ENCODE data around the gene KRT77.
A peak's percentile ranks its signal among the peaks of the same experiment; 100 is the strongest.

The KRT77 gene

DNA sequence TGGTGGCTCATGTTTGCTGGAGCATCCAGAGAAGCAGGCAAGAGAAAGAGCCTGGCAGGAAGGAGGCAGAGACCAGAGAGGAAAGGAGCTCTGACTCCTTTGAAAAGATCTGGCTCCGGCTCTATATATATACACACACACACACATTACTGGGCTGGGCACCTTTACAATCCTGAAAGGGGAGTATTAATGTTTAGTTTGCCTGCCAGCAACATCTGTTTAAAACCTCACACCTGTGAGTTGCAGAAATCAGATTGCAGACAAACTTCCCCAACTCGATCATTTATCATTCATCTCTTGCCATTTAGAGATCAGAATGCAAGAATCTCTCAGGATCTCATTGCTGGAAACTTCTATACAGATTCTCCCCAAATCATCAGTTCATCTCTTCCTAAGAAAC lies at the start of gene KRT77:
Gene KRT77 (minus strand): TSS at position 101 of the 400 bp plus-strand sequence. CDS start 90 bp downstream, at position 11.
- no peak for DNase-seq

DNA sequence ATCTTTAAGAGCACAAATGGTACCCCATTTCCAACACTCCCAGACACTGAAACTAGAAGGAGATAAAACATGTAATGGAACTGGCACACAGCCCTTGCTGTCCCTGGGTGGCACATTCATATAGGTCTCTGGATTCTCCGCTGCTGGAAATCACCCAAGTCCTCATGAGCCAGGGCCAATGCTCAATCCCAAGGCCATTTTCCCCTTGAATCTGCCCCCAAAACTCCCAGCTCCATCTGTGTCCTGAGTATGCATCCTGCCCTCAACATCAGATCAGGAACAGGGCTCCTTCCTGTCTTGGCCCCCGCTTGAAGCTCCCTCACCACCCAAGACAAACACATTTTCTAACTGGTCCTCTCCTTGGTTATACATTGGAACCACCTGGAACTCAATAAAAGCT lies 49.2 kb upstream of the KRT77 start:
- DNase-seq = no peak

DNA sequence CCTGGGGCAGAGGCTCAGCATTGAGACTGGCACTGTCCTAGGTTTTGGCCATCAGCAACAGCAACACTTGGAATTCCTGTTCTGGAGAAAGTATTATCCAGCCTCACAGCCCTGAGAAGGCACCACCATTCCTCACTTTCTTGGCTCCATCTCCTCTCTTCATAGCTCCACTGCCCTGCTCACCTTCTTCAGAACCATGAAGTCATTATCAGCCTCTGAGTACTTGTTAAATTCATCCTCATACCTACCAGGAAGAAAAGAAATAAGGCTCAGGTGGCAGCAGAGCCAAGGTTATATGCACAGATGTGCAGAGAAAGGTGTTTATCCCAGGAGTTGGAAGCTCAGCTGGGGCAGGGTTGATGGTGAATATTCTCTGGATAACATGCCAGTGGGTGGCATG lies 48.5 kb upstream of the KRT77 start:
- DNase-seq = no peak

- DNase-seq = peak; percentile 3
These were observed 47.2 kb upstream of the KRT77 start for GRCh38 chr12:52750532-52750931.

DNA sequence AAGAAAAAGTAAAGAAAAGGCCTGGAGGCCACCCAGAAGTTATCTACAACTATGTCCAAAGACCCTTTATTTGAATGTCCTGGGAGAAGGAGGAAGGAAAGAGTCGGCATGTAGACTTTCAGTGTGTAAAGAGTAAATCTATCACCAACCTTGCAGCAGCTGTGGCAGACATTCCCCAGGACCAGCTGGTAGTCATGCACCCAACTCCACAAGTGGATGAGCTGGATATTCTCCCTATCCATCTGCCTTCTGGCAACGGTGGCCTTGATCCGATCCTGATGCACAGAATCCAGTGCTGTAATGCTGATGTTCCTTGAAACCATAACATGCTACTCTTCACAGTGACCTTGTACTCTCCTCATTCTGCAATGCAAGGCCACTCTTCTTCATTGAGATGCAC lies 46.5 kb upstream of the KRT77 start:
- DNase-seq = no peak

DNA sequence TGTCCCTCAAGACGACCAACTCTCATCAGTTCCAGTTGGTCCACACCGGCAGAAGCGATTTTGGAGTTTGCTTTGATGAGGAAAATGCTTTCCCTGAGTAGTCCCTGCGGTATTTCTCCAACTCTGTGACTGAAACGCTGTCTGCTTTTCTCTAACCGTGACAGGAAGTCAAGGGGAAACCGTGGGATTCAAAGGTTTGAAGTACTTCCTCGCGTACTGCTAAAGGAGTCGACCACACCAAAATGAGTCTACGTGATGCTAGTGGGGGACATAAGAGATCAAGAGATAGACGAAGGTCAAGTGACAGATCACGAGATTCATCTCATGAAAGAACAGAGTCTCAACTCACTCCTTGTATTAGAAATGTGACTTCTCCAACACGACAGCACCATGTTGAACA lies 45.3 kb upstream of the KRT77 start:
- DNase-seq = no peak

- DNase-seq = no peak
These were observed 42.2 kb upstream of the KRT77 start for GRCh38 chr12:52745554-52745953.

GRCh38 chr12:52744493-52745156 lies 41.3 kb upstream of the KRT77 start:
- no peak for DNase-seq

- no peak for DNase-seq
These were observed 39.6 kb upstream of the KRT77 start for GRCh38 chr12:52742822-52743457.

GRCh38 chr12:52742196-52742580 lies 38.9 kb upstream of the KRT77 start:
- DNase-seq = no peak

DNA sequence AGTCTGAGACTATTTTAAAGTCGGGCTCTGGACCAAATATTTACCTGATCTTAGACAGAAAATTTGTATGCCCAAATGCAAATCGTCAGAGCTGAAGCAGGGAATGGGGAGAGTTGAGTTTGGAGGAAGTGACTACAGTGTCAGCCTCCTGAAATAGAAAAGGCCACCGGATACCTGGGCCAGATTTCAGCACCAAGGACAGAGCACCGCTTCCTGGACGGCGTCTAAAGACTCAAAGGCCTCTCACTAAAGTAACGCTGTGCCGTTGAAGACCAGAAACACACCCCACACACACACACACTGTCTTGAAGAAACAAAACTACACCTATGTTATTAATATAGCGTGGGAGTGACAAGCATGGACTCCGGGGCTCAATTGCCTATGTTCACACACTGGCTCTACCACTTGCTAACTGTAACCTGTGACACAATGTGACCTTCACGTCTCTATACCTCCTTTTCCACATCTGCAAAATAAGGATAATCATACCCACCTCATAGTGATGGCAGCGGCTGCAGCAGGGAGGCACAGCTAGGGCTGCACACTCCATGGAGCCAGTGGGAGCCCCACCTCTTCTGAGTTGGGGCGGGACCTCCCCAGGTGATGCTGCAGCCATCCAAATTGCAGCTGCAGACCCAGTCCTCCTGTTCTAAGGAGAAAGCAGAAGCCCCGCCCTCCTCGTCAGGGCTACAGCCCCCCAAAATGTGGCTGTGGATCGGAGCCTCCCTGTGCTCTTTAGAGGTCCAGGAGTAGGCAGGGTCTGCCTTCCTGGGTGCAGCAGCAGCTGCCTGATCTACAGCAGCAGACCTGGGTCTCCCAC lies 38.3 kb upstream of the KRT77 start:
- peak; percentile 87 for DNase-seq

DNA sequence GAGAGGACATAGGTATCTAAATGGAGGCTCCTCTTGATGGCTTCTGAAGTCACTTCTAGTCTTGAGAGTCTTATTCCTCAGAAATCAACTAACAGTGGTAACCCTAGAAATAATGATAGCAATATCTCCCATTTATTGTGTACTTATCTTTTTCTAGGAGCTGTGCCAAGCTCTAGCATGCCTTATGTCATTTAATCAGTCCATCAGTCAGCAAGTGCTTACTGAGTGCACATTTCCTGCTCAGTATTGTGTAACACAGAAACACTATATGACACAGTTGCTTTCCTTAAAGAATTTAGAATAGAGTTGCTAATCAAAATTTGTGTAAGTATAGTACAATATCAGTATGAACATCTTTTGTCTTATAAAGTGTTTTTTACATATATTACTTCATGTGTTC lies 37.3 kb upstream of the KRT77 start:
- peak; percentile 56 for DNase-seq

GRCh38 chr12:52739963-52740362 lies 36.6 kb upstream of the KRT77 start:
- no peak for DNase-seq

GRCh38 chr12:52735816-52736632 lies 32.7 kb upstream of the KRT77 start:
- DNase-seq = no peak

GRCh38 chr12:52735106-52735505 lies 31.8 kb upstream of the KRT77 start:
- DNase-seq = no peak

- DNase-seq = no peak
These were observed 27.5 kb upstream of the KRT77 start for GRCh38 chr12:52730793-52731192.

DNA sequence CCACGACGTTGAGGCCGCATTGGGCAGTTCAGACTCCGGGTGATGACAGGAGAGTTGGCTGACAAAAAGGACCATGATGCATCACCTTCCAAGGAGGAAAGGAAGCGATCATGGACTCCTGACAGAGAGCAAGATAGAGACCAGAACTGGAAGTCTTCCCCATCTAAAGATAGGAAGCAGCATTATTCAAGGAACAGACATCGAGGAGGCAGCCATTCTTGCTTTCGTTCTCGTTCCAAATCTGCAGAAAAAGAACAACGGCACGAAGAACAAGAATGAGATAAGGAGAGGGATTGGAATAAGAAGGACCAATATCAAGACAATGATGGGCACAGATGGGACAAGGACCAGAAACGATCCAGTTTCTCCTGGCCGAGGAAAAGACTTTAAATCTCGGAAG lies 27.1 kb upstream of the KRT77 start:
- no peak for DNase-seq

DNA sequence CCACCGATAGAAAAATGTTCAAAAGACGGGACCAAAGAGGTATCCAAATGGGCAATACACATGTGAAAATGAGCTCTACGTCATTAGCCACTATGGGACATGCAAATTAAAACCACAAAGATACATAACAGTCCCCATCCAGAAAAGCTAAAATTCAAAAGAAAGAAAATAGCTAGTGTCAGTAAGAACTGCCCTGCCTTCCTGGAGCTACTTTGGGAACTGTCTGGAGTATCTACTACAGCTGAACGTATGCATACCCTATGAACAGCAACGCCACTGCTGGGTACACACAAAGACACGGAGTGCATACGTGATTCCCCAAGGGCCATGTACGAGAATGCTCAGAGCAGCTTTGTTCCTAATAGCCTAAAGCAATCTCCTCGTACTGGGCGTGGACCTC lies 25.8 kb upstream of the KRT77 start:
- DNase-seq = no peak

DNA sequence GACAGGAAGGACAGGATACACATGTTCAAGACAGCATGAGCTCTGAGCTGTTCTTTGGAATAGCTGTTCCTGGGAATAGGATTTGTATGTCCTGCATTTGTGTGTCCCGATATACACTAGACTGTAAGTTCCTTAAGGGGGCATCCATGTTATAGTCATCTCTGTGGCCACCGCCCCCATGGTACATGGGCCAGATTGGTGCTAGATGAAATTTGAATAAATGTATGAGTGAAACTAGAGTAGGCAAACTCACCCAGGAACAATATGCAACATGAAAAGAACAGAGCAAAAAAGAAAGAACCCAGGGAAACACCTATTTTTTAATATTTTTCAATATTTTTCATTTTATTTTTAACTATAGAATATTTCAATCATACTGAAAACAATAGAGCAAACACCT lies 25.1 kb upstream of the KRT77 start:
- DNase-seq = no peak

DNA sequence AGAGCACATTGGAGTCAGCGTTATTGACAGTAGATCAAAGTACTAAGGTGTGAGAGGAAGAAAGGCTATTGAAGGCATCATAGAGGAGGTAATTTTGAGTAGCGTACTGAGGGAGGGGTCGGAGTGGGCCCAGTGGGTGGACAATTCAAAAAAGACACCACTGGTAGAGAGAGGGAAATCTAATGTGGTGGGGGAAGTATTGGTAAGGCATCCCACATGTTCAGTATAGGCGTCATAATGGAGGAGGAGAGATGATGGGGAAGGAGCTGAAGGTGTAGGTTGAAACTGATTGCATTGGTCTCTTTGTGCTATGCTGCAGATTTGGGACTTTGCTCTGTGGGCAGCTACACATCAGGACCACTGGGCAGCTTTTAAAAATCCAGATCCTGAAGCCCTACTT lies 23.7 kb upstream of the KRT77 start:
- no peak for DNase-seq

GRCh38 chr12:52726451-52726850 lies 23.1 kb upstream of the KRT77 start:
- DNase-seq = no peak

- no peak for DNase-seq
These were observed 21.1 kb upstream of the KRT77 start for GRCh38 chr12:52724384-52724783.

DNA sequence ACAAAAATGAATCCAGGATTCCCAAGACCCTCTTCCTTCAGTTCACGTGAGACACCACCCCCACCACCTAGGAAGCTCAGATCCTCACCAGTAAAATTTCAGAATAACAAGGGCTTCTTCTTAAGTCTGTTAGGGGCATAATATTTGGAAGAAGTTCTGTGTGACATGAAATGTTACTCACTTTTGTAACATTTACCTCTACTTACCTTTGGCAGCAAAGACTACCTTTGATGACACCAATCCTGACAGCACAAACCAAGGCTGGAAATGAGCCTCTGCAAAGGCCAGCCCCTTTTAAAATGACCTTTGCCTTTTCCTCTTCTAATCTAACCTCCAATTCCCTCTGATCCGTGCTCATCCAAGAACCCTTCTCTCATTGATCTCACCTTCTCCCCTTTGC lies 19.4 kb upstream of the KRT77 start:
- no peak for DNase-seq
